Stomach (tissue), 9 donors: ENCODE data around the gene MAST3. TPM values are rescaled to one million over a fixed set of nuclear protein-coding genes. Genes with fewer than 3 reads are reported as not detected.

Experiments used
- DNase-seq, 2 donors: peaks; one replicate each; pipeline versions ENCODE4 v3.0.0 to v3.0.0-alpha.2; 2013 to 2019
- H3K27ac ChIP-seq, 5 donors: fragments of 200-600 bp in 4 of 5; sonication (generic) in 4 of 5; one replicate each; pipeline ENCODE4 v1.5.1; 2013 to 2019; ENCODE audit warnings: mild to moderate bottlenecking in 1 of 5, moderate library complexity in 1 of 5
- H3K27me3 ChIP-seq, 3 donors: fragments of 200-600 bp; sonication (generic); one replicate each; pipeline ENCODE4 v1.5.1; 2017 to 2019; ENCODE audit warnings: mixed run types in 1 of 3
- H3K36me3 ChIP-seq, 4 donors: fragments of 200-600 bp; sonication (generic); 1 replicate in 3 of 4; 2 replicates in 1 of 4; pipeline ENCODE4 v1.5.1; 2016 to 2019
- H3K4me1 ChIP-seq, 4 donors: fragments of 200-600 bp; sonication (generic); one replicate each; pipeline ENCODE4 v1.5.1; 2016 to 2019
- H3K4me3 ChIP-seq, 4 donors: fragments of 200-600 bp; sonication (generic) in 3 of 4; one replicate each; pipeline ENCODE4 v1.5.1; 2016 to 2019; ENCODE audit warnings: mild to moderate bottlenecking in 1 of 4
- H3K9me3 ChIP-seq, 4 donors: fragments of 200-600 bp; sonication (generic); one replicate each; pipeline ENCODE4 v1.5.1; 2016 to 2019
- EP300 ChIP-seq: sonication (generic); formaldehyde crosslinking; IDR thresholded peaks from one replicate; pipeline ENCODE4 v1.6.1; 2017; ENCODE audit warnings: antibody characterized with exemption
- POLR2A ChIP-seq, 4 donors: fragments of 450-650 bp; IDR thresholded peaks; one replicate each; pipeline ENCODE4 v1.6.1; 2016; ENCODE audit warnings: antibody characterized with exemption in 4 of 4, control low read depth in 2 of 4, mild to moderate bottlenecking in 1 of 4, moderate library complexity in 1 of 4
- POLR2AphosphoS5 ChIP-seq, 3 donors: sonication (generic); formaldehyde crosslinking; IDR thresholded peaks; one replicate each; pipeline ENCODE4 v1.6.1; 2016; ENCODE audit warnings: antibody characterized with exemption in 3 of 3
- WGBS, 5 donors: extraction: QIAGEN DNeasy Blood & Tissue Kit in 3 of 5; methylation state at CpG; one replicate each; pipeline versions ENCODE4 v1.1.5 to v1.1.7; 2013 to 2018; 5-methylcytosine and 5-hydroxymethylcytosine counted together
- intact Hi-C: fragments of 100-400 bp; cut with DNase I; formaldehyde crosslinking; loops from one replicate; pipeline ENCODE4 v1.15.1; 2023; ENCODE audit warnings: low total_unique reads
- polyA plus RNA-seq, 3 donors: library from polyadenylated mRNA; stranded (reverse); fragments of 200-250 nt; gene quantifications; one replicate each; pipeline ENCODE4 v1.2.3, GENCODE V29; 2013
- total RNA-seq, 5 donors: library from RNA; depleted of rRNA; stranded (reverse); fragments of >200 nt; gene quantifications; one replicate each; pipeline versions ENCODE4 v1.1.0 to v1.2.3, GENCODE V29; 2014 to 2016
- TF ChIP-seq, protein P1 (sequence below), 7 experiments: fragments of 450-650 bp in 4 of 7; fragments of 200-600 bp in 3 of 7; sonication (generic) in 3 of 7; IDR thresholded peaks; one replicate each; pipeline ENCODE4 v1.5.1; 2016 to 2019; ENCODE audit warnings: antibody characterized with exemption in 7 of 7, control low read depth in 2 of 7, mild to moderate bottlenecking in 1 of 7
- donor health status: healthy with polysubstance abuse.
- donor health status: Bipolar disorder and iron deficiency.
- donor health status: healthy.

Gene MAST3
- total and polyA plus RNA-seq, 8 donors, result 1.7 to 29.0 (median 6.9) TPM

DNA sequence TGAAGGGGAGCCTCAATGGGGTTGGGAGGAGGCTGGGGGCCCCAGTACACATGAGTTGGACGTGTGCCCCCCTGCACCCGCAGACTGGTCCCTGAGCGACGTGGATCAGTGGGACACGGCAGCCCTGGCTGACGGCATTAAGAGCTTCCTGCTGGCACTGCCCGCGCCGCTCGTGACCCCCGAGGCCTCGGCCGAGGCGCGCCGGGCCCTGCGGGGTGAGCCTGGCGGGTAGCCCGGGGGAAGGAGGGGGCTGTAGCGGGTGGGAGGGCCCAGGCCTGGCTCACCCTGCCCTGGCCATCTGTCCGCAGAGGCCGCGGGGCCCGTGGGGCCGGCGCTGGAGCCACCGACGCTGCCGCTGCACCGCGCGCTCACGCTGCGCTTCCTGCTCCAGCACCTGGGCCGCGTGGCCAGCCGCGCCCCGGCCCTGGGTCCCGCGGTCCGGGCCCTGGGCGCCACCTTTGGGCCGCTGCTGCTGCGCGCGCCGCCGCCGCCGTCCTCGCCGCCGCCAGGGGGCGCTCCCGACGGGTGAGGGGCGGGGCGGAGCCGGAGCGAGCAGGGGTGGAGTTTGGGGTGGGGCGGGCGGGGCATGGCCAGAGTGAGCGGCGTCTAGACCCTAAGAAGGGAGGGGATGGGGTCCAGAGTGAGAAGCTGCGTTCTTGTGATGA is 63.5 kb downstream of the MAST3 start:
- intact Hi-C loops, result loop anchor here (10.0 kb wide), 1 partner anchor 46 kb away; no protein-coding TSS in a partner anchor
- H3K27me3 ChIP-seq, result no peaks in the 10 kb centered on the region
- peak; percentile 87 to 89 for DNase-seq
- 0 to 4% (median 1%) methylated on average over 3 to 66 of the region's 66 CpGs for WGBS, 5 donors
- H3K9me3 ChIP-seq, result no peaks in the 10 kb centered on the region
- peak overlapping the region; percentile 77 to 91 (median 81) for H3K27ac ChIP-seq
- peak overlapping the region; percentile 42 to 51 (median 48) for H3K4me3 ChIP-seq
- peaks cover 35 to 48% (median 43%) of the 10 kb centered on the region in 4 donors for H3K4me1 ChIP-seq
- peaks cover 30 to 49% (median 44%) of the 10 kb centered on the region in 4 donors for H3K36me3 ChIP-seq
- TF ChIP-seq EP300 (no peak), POLR2A (IDR thresholded peaks at IDR 0.05) (no peak), POLR2AphosphoS5 (IDR thresholded peaks at IDR 0.05) (peak in 2 of 3 donors; percentile 2 to 21)
- TF ChIP-seq, protein P1, sequence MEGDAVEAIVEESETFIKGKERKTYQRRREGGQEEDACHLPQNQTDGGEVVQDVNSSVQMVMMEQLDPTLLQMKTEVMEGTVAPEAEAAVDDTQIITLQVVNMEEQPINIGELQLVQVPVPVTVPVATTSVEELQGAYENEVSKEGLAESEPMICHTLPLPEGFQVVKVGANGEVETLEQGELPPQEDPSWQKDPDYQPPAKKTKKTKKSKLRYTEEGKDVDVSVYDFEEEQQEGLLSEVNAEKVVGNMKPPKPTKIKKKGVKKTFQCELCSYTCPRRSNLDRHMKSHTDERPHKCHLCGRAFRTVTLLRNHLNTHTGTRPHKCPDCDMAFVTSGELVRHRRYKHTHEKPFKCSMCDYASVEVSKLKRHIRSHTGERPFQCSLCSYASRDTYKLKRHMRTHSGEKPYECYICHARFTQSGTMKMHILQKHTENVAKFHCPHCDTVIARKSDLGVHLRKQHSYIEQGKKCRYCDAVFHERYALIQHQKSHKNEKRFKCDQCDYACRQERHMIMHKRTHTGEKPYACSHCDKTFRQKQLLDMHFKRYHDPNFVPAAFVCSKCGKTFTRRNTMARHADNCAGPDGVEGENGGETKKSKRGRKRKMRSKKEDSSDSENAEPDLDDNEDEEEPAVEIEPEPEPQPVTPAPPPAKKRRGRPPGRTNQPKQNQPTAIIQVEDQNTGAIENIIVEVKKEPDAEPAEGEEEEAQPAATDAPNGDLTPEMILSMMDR (IDR thresholded peaks at IDR 0.05), result peak in 3 of 7 experiments; percentile 48 to 98 (median 58)

GRCh38 chr19:18161636-18162002 is 64.0 kb downstream of the MAST3 start:
- WGBS, 5 donors, result 59 to 66% (median 61%) methylated on average over 19 of the region's 19 CpGs
- Histone ChIP-seq H3K4me1 (peaks cover 30 to 43% (median 38%) of the 10 kb centered on the region in 4 donors), H3K27me3 (no peaks in the 10 kb centered on the region), H3K4me3 (peak overlapping the region; percentile 42 to 51 (median 48)), H3K36me3 (peaks cover 35 to 50% (median 49%) of the 10 kb centered on the region in 4 donors), H3K9me3 (no peaks in the 10 kb centered on the region), H3K27ac (peak overlapping the region in 4 of 5 donors; percentile 7 to 91 (median 62))
- no peak for TF ChIP-seq POLR2A (IDR thresholded peaks at IDR 0.05)
- TF ChIP-seq, protein P1 (IDR thresholded peaks at IDR 0.05), result peak in 1 of 7 experiments; percentile 4
- no peak for TF ChIP-seq POLR2AphosphoS5 (IDR thresholded peaks at IDR 0.05)
- TF ChIP-seq EP300, result no peak
- no peak for DNase-seq
- intact Hi-C loops, result loop anchor here (10.0 kb wide), 1 partner anchor 47 kb away; no protein-coding TSS in a partner anchor

DNA sequence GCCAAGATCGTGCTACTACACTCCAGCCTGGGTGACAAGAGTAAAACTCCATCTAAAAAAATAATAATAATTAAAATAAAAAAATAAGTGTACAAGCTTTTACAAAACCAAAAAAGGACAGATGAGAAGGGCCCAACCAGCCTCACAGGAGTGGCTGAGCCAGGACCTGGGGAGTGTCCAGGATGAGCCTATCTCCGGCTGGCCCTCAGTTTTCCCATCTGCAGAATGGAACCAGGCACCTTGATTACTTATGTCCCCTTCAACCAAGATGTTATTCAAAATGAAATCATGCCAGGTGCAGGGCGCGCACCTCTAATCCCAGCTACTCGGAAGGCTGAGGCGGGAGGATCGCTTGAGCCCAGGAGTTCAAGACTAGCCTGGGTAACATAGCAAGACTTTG is 66.5 kb downstream of the MAST3 start:
- Histone ChIP-seq H3K4me1 (peaks cover 15 to 29% (median 21%) of the 10 kb centered on the region in 4 donors), H3K27me3 (no peaks in the 10 kb centered on the region), H3K36me3 (peaks cover 56 to 75% (median 73%) of the 10 kb centered on the region in 4 donors), H3K27ac (no peak overlapping the region), H3K9me3 (no peaks in the 10 kb centered on the region), H3K4me3 (no peak overlapping the region)
- WGBS, 5 donors, result 92 to 98% (median 96%) methylated on average over 7 of the region's 7 CpGs
- no peak for DNase-seq
- TF ChIP-seq EP300, result no peak
- intact Hi-C loops, result loop anchor here (10.0 kb wide), 1 partner anchor 49 kb away; no protein-coding TSS in a partner anchor

- no peak overlapping the region for H3K4me3 ChIP-seq
- no peak overlapping the region for H3K27ac ChIP-seq
- H3K9me3 ChIP-seq, result no peaks in the 10 kb centered on the region
- peaks cover 9 to 26% (median 11%) of the 10 kb centered on the region in 4 donors for H3K4me1 ChIP-seq
- DNase-seq, result no peak
- no peaks in the 10 kb centered on the region for H3K27me3 ChIP-seq
- TF ChIP-seq EP300, result no peak
- no peak for TF ChIP-seq POLR2A (IDR thresholded peaks at IDR 0.05)
- TF ChIP-seq POLR2AphosphoS5 (IDR thresholded peaks at IDR 0.05), result no peak
- H3K36me3 ChIP-seq, result peaks cover 61 to 87% (median 82%) of the 10 kb centered on the region in 4 donors
- 92 to 98% (median 95%) methylated on average over 15 of the region's 15 CpGs for WGBS, 5 donors
- intact Hi-C loops, result loop anchor here (10.0 kb wide), 1 partner anchor 51 kb away; no protein-coding TSS in a partner anchor
Observed at GRCh38 chr19:18165794-18166544, 68.4 kb downstream of the MAST3 start.

- DNase-seq, result no peak
- TF ChIP-seq POLR2AphosphoS5 (IDR thresholded peaks at IDR 0.05) (no peak), POLR2A (IDR thresholded peaks at IDR 0.05) (no peak), EP300 (no peak)
- TF ChIP-seq, protein P1 (IDR thresholded peaks at IDR 0.05), result no peak
- no peaks in the 10 kb centered on the region for H3K27me3 ChIP-seq
- H3K4me1 ChIP-seq, result peaks cover 0 to 17% (median 4%) of the 10 kb centered on the region in 4 donors
- intact Hi-C loops, result loop anchor here (10.0 kb wide), 1 partner anchor 52 kb away; no protein-coding TSS in a partner anchor
- peaks cover 58 to 85% (median 79%) of the 10 kb centered on the region in 4 donors for H3K36me3 ChIP-seq
- no peak overlapping the region for H3K27ac ChIP-seq
- no peaks in the 10 kb centered on the region for H3K9me3 ChIP-seq
- no peak overlapping the region for H3K4me3 ChIP-seq
- WGBS, 5 donors, result 86 to 95% (median 92%) methylated on average over 20 to 21 of the region's 21 CpGs
Observed at GRCh38 chr19:18167011-18167410, 69.4 kb downstream of the MAST3 start.
